HG03439 (cell line): Measurements from ENCODE around the gene ZNRF4.

ENCODE experiments used
- ATAC-seq: cut with Tn5 transposase; IDR thresholded peaks from one replicate; pipeline ENCODE4 v1.9.1; 2021; ENCODE audit warnings: mild to moderate bottlenecking, moderate library complexity; ENCODE audit not compliant: unreplicated experiment

ZNRF4 gene

DNA sequence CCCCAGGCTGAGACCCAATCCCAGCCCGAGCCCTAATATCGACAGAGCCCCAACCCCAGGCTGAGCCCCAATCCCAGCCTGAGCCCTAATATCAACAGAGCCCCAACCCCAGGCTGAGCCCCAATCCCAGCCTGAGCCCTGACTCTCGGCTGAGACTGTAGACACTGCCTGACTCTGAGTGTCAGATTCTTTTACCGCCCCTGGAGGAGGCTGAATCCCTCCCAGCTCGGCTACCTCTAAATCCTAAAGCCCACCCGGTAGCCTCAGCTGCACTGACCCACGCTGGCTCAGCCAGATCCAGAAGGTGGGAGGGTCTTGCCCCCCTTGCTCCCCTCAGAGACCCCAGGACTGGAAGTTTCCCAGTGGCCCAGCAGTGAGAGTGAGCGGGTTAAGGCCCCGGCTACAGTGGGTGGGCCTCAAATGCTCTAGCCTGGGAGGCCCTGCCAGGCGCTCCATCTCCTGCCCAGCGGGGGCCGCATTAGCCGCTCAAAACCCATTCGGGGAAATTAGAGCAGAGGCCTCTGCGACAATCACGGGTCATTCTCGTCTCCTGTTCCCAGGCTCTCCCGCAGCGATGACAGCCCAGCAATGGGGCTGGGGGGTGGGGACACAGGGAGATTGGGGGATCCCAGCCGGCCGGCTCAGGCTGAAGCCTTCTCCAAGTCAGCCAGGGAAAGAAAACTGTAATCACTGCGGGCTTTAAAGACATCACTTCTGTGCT is 43.8 kb downstream of the ZNRF4 start:
- no peak for ATAC-seq

DNA sequence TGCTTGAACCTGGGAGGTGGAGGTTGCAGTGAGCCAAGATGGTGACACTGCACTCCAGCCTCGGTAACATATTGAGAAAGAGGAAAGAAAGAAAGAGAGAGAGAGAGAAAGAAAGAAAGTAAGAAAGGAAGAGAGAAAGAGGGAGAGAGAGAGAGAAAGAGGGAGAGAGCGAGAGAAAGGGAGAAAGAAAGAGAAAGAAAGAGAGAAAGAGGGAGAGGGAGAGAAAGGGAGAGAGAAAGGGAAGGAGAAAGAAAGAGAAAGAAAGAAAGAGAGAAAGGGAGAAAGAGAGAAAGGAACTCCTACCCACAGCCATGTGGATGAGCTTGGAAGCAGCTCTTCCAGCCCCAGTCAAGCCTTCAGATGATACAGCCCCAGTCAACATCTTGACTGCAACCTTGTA is 46.7 kb downstream of the ZNRF4 start:
- ATAC-seq: no peak

DNA sequence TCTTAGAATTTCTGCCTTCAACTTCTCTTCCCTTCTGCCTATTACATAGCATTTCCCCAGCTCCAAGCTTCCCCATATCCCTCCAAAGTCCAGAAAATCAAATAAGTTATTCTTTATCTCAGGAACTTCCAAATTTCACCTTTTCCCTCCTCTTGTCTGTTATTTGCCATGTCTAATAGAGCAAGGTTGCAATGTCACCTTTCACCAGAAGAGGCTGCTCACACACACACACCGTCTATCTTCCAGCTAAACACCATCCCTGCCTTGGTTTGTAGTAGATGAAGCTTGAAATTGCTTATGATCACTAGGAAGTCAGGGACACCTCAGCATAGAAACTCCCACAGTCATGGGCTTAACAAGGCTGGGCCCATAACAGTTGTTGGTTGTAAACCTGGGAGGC is 48.4 kb downstream of the ZNRF4 start:
- no peak for ATAC-seq

DNA sequence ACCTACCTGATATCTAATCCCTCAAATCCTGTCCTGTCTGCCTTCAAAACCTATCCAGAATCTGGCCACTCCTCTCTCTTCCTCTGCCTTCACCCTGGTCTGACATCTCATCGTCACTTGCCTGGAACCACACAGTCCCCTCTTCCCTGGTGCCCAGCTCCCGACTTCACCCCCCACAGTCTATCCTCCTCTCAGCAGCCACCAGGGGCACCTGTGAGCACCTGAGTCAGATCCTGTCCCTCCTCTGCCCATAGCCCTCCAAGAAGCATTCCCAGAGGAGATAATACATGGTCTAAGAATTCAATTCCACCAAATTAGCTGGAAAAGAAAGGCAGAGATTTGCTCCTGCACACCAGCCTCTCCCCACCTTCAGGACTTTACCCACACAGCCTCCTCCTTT is 48.9 kb downstream of the ZNRF4 start:
- no peak for ATAC-seq
